CD4-positive, CD25-positive, alpha-beta regulatory T cell (primary cell): ENCODE measurements around the gene SLMAP. TPM values are rescaled to one million over a fixed set of nuclear protein-coding genes. Genes with fewer than 3 reads are reported as not detected.

Experiments
- ATAC-seq, 2 donors: fragments of 150-1000 bp; cut with Tn5 transposase; one replicate each; pipeline ENCODE4 v1.10.0; 2021; ENCODE audit warnings: low read depth in 2 of 2, moderate number of reproducible peaks in 2 of 2, moderate library complexity in 1 of 2
- DNase-seq, 3 donors: peaks; one replicate each; pipeline versions ENCODE4 v3.0.0 to v3.0.0-alpha.2; 2012 to 2022; ENCODE audit warnings: mixed read lengths in 1 of 3
- H3K27ac ChIP-seq: one replicate; pipeline ENCODE4 v1.7.0; 2013; ENCODE audit warnings: mild to moderate bottlenecking, low read length; ENCODE audit not compliant: insufficient read depth, poor library complexity, severe bottlenecking
- H3K27me3 ChIP-seq: one replicate; pipeline ENCODE4 v1.7.0; 2013; ENCODE audit warnings: low read length; ENCODE audit not compliant: control insufficient read depth, insufficient read depth
- H3K36me3 ChIP-seq: one replicate; pipeline ENCODE4 v1.7.0; 2013; ENCODE audit warnings: mild to moderate bottlenecking, low read length, moderate library complexity; ENCODE audit not compliant: control insufficient read depth, insufficient read depth
- H3K4me1 ChIP-seq: 2 replicates; pipeline ENCODE4 v1.7.0; 2013; ENCODE audit warnings: mild to moderate bottlenecking, low read length; ENCODE audit not compliant: insufficient read depth, control insufficient read depth, poor library complexity, severe bottlenecking
- H3K4me3 ChIP-seq: one replicate; pipeline ENCODE4 v1.7.0; 2013; ENCODE audit warnings: low read depth, mild to moderate bottlenecking, low read length, moderate library complexity
- H3K9me3 ChIP-seq, 2 experiments: 1 replicate in 1 of 2; 2 replicates in 1 of 2; pipeline ENCODE4 v1.7.0; 2013; ENCODE audit warnings: low read length in 2 of 2, mild to moderate bottlenecking in 1 of 2, moderate library complexity in 1 of 2; ENCODE audit not compliant: control insufficient read depth in 2 of 2
- H3K27ac Mint-ChIP-seq, 3 donors: one replicate each; pipeline ENCODE4 v1.8.0; 2020 to 2022; ENCODE audit warnings: mild to moderate bottlenecking in 3 of 3, mixed read lengths in 3 of 3, moderate library complexity in 2 of 3
- H3K27me3 Mint-ChIP-seq: one replicate; pipeline ENCODE4 v1.8.0; 2022; ENCODE audit warnings: mild to moderate bottlenecking, mixed read lengths
- H3K36me3 Mint-ChIP-seq: one replicate; pipeline ENCODE4 v1.8.0; 2020; ENCODE audit warnings: mixed read lengths
- H3K4me1 Mint-ChIP-seq, 4 donors: one replicate each; pipeline ENCODE4 v1.8.0; 2020 to 2022; ENCODE audit warnings: mixed read lengths in 4 of 4, mild to moderate bottlenecking in 1 of 4
- H3K4me3 Mint-ChIP-seq, 4 donors: one replicate each; pipeline ENCODE4 v1.8.0; 2020 to 2022; ENCODE audit warnings: mild to moderate bottlenecking in 4 of 4, mixed read lengths in 4 of 4, moderate library complexity in 3 of 4
- H3K9me3 Mint-ChIP-seq, 7 donors: one replicate each; pipeline ENCODE4 v1.8.0; 2020 to 2022; ENCODE audit warnings: mixed read lengths in 7 of 7, mild to moderate bottlenecking in 3 of 7, moderate library complexity in 2 of 7
- polyA plus RNA-seq, 4 donors: library from polyadenylated mRNA; unstranded; fragments of 300-500 nt; fragmentation: Illumina TruSeq; gene quantifications; one replicate each; pipeline ENCODE4 v1.2.3, GENCODE V29; 2021
- total RNA-seq: library from RNA; stranded (reverse); gene quantifications from one replicate; pipeline ENCODE4 v1.2.3, GENCODE V29; 2022

The SLMAP gene
- total and polyA plus RNA-seq, 5 donors from 2014 or later = 13.5 to 84.9 (median 21.3) TPM

GRCh38 chr3:57738391-57738790 lies 17.7 kb upstream of the SLMAP start:
- H3K9me3 ChIP-seq = no peaks in the 10 kb centered on the region
- no peak for DNase-seq
- no peaks in the 10 kb centered on the region for H3K27me3 ChIP-seq
- H3K4me1 ChIP-seq = no peaks in the 10 kb centered on the region
- H3K36me3 ChIP-seq = no peaks in the 10 kb centered on the region
- Mint-ChIP-seq H3K4me3 (no peak overlapping the region), H3K4me1 (peaks cover 0 to 4% (median 1%) of the 10 kb centered on the region in 4 donors), H3K27ac (no peak overlapping the region), H3K36me3 (no peaks in the 10 kb centered on the region), H3K27me3 (peaks cover 4% of the 10 kb centered on the region), H3K9me3 (peaks cover 0 to 2% (median 0%) of the 10 kb centered on the region in 7 donors)
- no peak overlapping the region for H3K4me3 ChIP-seq
- no peak for ATAC-seq
- H3K27ac ChIP-seq = no peak overlapping the region

GRCh38 chr3:57740027-57740426 lies 16.1 kb upstream of the SLMAP start:
- DNase-seq = no peak
- no peaks in the 10 kb centered on the region for H3K36me3 Mint-ChIP-seq

GRCh38 chr3:57743496-57743895 lies 12.6 kb upstream of the SLMAP start:
- H3K36me3 ChIP-seq = no peaks in the 10 kb centered on the region
- Mint-ChIP-seq H3K9me3 (no peaks in the 10 kb centered on the region), H3K27me3 (no peaks in the 10 kb centered on the region), H3K4me3 (no peak overlapping the region), H3K4me1 (peaks cover 0 to 3% (median 0%) of the 10 kb centered on the region in 4 donors), H3K27ac (no peak overlapping the region), H3K36me3 (no peaks in the 10 kb centered on the region)
- H3K9me3 ChIP-seq = no peaks in the 10 kb centered on the region
- no peak overlapping the region for H3K27ac ChIP-seq
- no peak overlapping the region for H3K4me3 ChIP-seq
- H3K27me3 ChIP-seq = no peaks in the 10 kb centered on the region
- ATAC-seq (no peak), DNase-seq (no peak)
- no peaks in the 10 kb centered on the region for H3K4me1 ChIP-seq

More at GRCh38 chr3:57740027-57740426, 16.1 kb upstream of the SLMAP start:
- no peak overlapping the region for H3K4me3 ChIP-seq
- H3K27ac Mint-ChIP-seq = no peak overlapping the region
- H3K36me3 ChIP-seq = no peaks in the 10 kb centered on the region
- no peak overlapping the region for H3K27ac ChIP-seq
- H3K9me3 ChIP-seq = no peaks in the 10 kb centered on the region
- no peaks in the 10 kb centered on the region for H3K9me3 Mint-ChIP-seq
- peaks cover 4% of the 10 kb centered on the region for H3K27me3 Mint-ChIP-seq
- no peak overlapping the region for H3K4me3 Mint-ChIP-seq
- no peaks in the 10 kb centered on the region for H3K27me3 ChIP-seq
- no peak for ATAC-seq
- peaks cover 0 to 4% (median 1%) of the 10 kb centered on the region in 4 donors for H3K4me1 Mint-ChIP-seq
- no peaks in the 10 kb centered on the region for H3K4me1 ChIP-seq

DNA sequence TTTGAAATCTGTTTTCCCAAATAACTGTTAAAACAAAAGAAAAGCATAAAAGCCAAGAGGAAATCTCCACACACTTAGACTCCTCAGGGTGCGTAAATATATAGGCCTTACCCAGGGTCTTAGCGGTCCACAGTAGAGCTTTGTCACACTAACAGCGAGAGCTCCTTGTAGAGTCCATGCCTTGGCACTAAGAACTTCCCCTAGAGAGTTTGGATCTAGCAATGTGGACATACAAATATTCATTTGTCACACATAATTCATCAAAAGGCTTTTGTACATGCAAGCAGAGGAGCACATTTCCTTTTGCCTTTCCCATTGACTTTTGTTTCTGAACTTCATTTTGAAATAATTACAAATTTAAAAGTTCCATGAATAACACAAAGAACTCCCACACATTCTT lies 11.0 kb upstream of the SLMAP start:
- no peaks in the 10 kb centered on the region for H3K27me3 ChIP-seq
- DNase-seq = no peak
- ATAC-seq = no peak
- H3K4me3 ChIP-seq = no peak overlapping the region
- H3K36me3 Mint-ChIP-seq = no peaks in the 10 kb centered on the region
- H3K4me1 ChIP-seq = no peaks in the 10 kb centered on the region
- no peaks in the 10 kb centered on the region for H3K36me3 ChIP-seq
- no peaks in the 10 kb centered on the region for H3K9me3 Mint-ChIP-seq
- H3K4me1 Mint-ChIP-seq = peaks cover 0 to 3% (median 0%) of the 10 kb centered on the region in 4 donors
- no peak overlapping the region for H3K27ac Mint-ChIP-seq
- H3K4me3 Mint-ChIP-seq = no peak overlapping the region
- no peak overlapping the region for H3K27ac ChIP-seq
- H3K9me3 ChIP-seq = no peaks in the 10 kb centered on the region
- peaks cover 4% of the 10 kb centered on the region for H3K27me3 Mint-ChIP-seq

- Histone ChIP-seq H3K27me3 (no peaks in the 10 kb centered on the region), H3K4me1 (no peaks in the 10 kb centered on the region), H3K36me3 (no peaks in the 10 kb centered on the region), H3K9me3 (no peaks in the 10 kb centered on the region), H3K27ac (no peak overlapping the region), H3K4me3 (no peak overlapping the region)
- peaks cover 0 to 3% (median 0%) of the 10 kb centered on the region in 4 donors for H3K4me1 Mint-ChIP-seq
- no peak for DNase-seq
- no peak overlapping the region for H3K27ac Mint-ChIP-seq
- H3K36me3 Mint-ChIP-seq = no peaks in the 10 kb centered on the region
- ATAC-seq = no peak
- H3K9me3 Mint-ChIP-seq = no peaks in the 10 kb centered on the region
- peaks cover 4% of the 10 kb centered on the region for H3K27me3 Mint-ChIP-seq
- no peak overlapping the region for H3K4me3 Mint-ChIP-seq
These were observed 9.7 kb upstream of the SLMAP start for GRCh38 chr3:57746156-57747010.

DNA sequence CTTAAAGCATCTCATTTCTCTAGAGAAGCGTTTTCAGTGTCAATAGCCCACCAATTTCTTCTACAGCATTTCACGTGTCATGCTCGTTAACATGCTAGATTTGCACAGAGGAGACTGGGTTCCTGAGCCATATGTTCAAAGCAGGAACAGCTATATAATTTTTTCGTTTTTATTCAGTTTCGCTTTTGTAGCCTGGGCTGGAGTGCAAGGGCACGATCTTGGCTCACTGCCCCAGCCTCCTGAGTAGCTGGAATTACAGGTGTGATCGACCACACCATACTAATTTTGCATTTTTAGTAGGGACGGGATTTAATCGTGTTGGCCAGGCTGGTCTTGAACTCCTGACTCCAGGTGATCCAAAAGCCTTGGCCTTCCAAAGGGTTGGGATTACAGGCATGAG lies 6.6 kb upstream of the SLMAP start:
- no peak overlapping the region for H3K27ac ChIP-seq
- DNase-seq (no peak), ATAC-seq (no peak)
- no peaks in the 10 kb centered on the region for H3K9me3 ChIP-seq
- H3K27me3 ChIP-seq = no peaks in the 10 kb centered on the region
- no peaks in the 10 kb centered on the region for H3K36me3 ChIP-seq
- Mint-ChIP-seq H3K4me3 (no peak overlapping the region), H3K36me3 (peaks cover under 1% of the 10 kb centered on the region), H3K4me1 (peaks cover 0 to 3% (median under 1%) of the 10 kb centered on the region in 4 donors), H3K27me3 (peaks cover 16% of the 10 kb centered on the region), H3K9me3 (peaks cover 0 to 2% (median 0%) of the 10 kb centered on the region in 7 donors), H3K27ac (no peak overlapping the region)
- H3K4me3 ChIP-seq = no peak overlapping the region
- no peaks in the 10 kb centered on the region for H3K4me1 ChIP-seq

DNA sequence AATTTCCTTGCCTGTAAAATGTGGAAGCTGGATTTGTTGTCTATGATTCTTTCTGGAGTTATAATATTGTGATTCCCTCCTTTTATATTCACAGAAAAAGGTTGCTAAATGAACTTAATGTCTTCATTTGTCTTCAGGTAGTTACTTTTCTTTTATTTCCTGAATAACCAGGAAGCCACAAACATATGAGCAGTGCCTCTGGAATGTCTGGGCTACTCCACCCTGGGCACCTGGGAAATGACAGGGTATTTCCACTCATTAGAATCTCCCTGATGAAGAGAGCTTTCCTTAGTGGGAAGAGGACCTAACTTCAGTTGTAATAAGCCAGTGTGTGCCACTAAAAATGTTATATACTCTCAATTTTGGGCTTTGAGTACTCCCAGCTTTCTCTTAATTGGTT lies 3.8 kb upstream of the SLMAP start:
- Mint-ChIP-seq H3K36me3 (peaks cover 3% of the 10 kb centered on the region), H3K4me3 (no peak overlapping the region), H3K27ac (no peak overlapping the region), H3K4me1 (peaks cover 0 to 13% (median 5%) of the 10 kb centered on the region in 4 donors), H3K27me3 (peaks cover 16% of the 10 kb centered on the region), H3K9me3 (peaks cover 0 to 2% (median 0%) of the 10 kb centered on the region in 7 donors)
- Histone ChIP-seq H3K4me1 (peaks cover 10% of the 10 kb centered on the region), H3K27me3 (no peaks in the 10 kb centered on the region), H3K36me3 (no peaks in the 10 kb centered on the region), H3K27ac (no peak overlapping the region), H3K4me3 (no peak overlapping the region), H3K9me3 (no peaks in the 10 kb centered on the region)
- DNase-seq = no peak
- no peak for ATAC-seq

- Histone ChIP-seq H3K4me3 (no peak overlapping the region), H3K27me3 (no peaks in the 10 kb centered on the region), H3K4me1 (peaks cover 18% of the 10 kb centered on the region), H3K27ac (no peak overlapping the region), H3K36me3 (no peaks in the 10 kb centered on the region), H3K9me3 (no peaks in the 10 kb centered on the region)
- no peak for ATAC-seq
- Mint-ChIP-seq H3K36me3 (peaks cover 5% of the 10 kb centered on the region), H3K27ac (no peak overlapping the region), H3K4me3 (no peak overlapping the region), H3K27me3 (peaks cover 16% of the 10 kb centered on the region), H3K4me1 (peaks cover 2 to 20% (median 9%) of the 10 kb centered on the region in 4 donors), H3K9me3 (peaks cover 0 to 2% (median 0%) of the 10 kb centered on the region in 7 donors)
- DNase-seq = no peak
These were observed 3.1 kb upstream of the SLMAP start for GRCh38 chr3:57753016-57753415.
